Heart right ventricle (tissue), 16 donors: ENCODE measurements around the gene ALOX12B. TPM values are rescaled to one million over a fixed set of nuclear protein-coding genes. Genes with fewer than 3 reads are reported as not detected.

Experiments used
- ATAC-seq, 8 donors: fragments of 200-7000 bp; cut with Tn5 transposase; one replicate each; pipeline ENCODE4 v1.9.1; 2020; ENCODE audit warnings: mild to moderate bottlenecking in 8 of 8, moderate library complexity in 8 of 8, moderate number of reproducible peaks in 1 of 8
- DNase-seq, 2 donors: peaks; one replicate each; pipeline ENCODE4 v3.0.0-alpha.2; 2020
- H3K27ac ChIP-seq, 10 donors: fragments of 200-600 bp; sonication (generic) in 2 of 10; one replicate each; pipeline versions ENCODE4 v1.5.0 to v1.8.0; 2020 to 2022; ENCODE audit warnings: mild to moderate bottlenecking in 3 of 10
- H3K27me3 ChIP-seq, 7 donors: fragments of 200-600 bp; one replicate each; pipeline ENCODE4 v1.8.0; 2021 to 2022; ENCODE audit warnings: mild to moderate bottlenecking in 2 of 7
- H3K36me3 ChIP-seq, 9 donors: fragments of 200-600 bp; sonication (generic) in 1 of 9; one replicate each; pipeline versions ENCODE4 v1.5.0 to v1.8.0; 2020 to 2022; ENCODE audit warnings: mild to moderate bottlenecking in 2 of 9
- H3K4me1 ChIP-seq, 9 donors: fragments of 200-600 bp; sonication (generic) in 1 of 9; one replicate each; pipeline versions ENCODE4 v1.5.0 to v1.8.0; 2020 to 2022; ENCODE audit warnings: mild to moderate bottlenecking in 4 of 9
- H3K4me3 ChIP-seq, 10 donors: fragments of 200-600 bp; sonication (generic) in 2 of 10; one replicate each; pipeline versions ENCODE4 v1.5.0 to v1.8.0; 2020 to 2022; ENCODE audit warnings: mild to moderate bottlenecking in 7 of 10, moderate library complexity in 2 of 10
- H3K9me3 ChIP-seq, 11 donors: fragments of 200-600 bp in 10 of 11; sonication (generic) in 2 of 11; one replicate each; pipeline versions ENCODE4 v1.5.0 to v1.8.0; 2013 to 2022; ENCODE audit warnings: mild to moderate bottlenecking in 2 of 11, control low read depth in 1 of 11, moderate library complexity in 1 of 11
- CTCF ChIP-seq, 9 donors: fragments of 200-600 bp; sonication (generic) in 2 of 9; IDR thresholded peaks; one replicate each; pipeline versions ENCODE4 v1.5.0 to v1.8.0; 2021 to 2022; ENCODE audit warnings: antibody characterized with exemption in 9 of 9, mild to moderate bottlenecking in 5 of 9, moderate library complexity in 1 of 9
- WGBS, 2 donors: extraction: QIAGEN DNeasy Blood & Tissue Kit; methylation state at CpG; one replicate each; pipeline ENCODE4 v1.1.7; 2013; ENCODE audit warnings: inconsistent platforms in 1 of 2; 5-methylcytosine and 5-hydroxymethylcytosine counted together
- intact Hi-C, 10 donors: fragments of 100-400 bp; cut with DNase I; formaldehyde crosslinking; loops; one replicate each; pipeline versions ENCODE4 v1.11.1 to v1.14.2; 2022
- polyA plus RNA-seq, 2 donors: library from polyadenylated mRNA; stranded (reverse); fragments of 200-250 nt; gene quantifications; one replicate each; pipeline ENCODE4 v1.2.3, GENCODE V29; 2013
- total RNA-seq, 10 donors: library from RNA; stranded (reverse); fragmentation: NEBNext Ultra II Directional in 3 of 10; extraction: Animal tissue kit (Norgen Biotek cat#: 25700) in 3 of 10; gene quantifications; one replicate each; pipeline versions ENCODE4 v1.2.1 to v1.2.4, GENCODE V29; 2021 to 2023
- donor health status: Arrhythmogenic right ventricular cardiomyopathy.
- donor health status: ischemic (EF 13 %, LVEDD 7.1; RV severe dilation, severe dysfunction).
- donor health status: healthy with polysubstance abuse.
- donor health status: DM: no; HTN: yes; CAD: no.
- donor health status: DM: no; HTN: no; CAD: no.
- donor health status: ischemic (EF 25% LVEDD 6.9; RV normal size, moderate dysfunction).
- donor health status: ischemic (EF 25% LVEDD 5.7; RV mildly dilated, moderate dysfunction).
- donor health status: healthy.
- donor health status: DM: yes; HTN: yes; CAD: no.
- donor health status: Ischemic cardiomyopathy.
- donor health status: ischemic (EF 35%, LVEDD 5.7; RV mildly dilated, moderate dysfunction).
- donor health status: nonischemic (EF 11% LVEDD 7.7; RV severe dilation, severe dysfunction).
- donor health status: DM: yes; HTN: yes; CAD: no.
- donor health status: PGD.
- donor health status: ischemic (EF 29% LVEDD 5.4; RV normal size, mild dysfunction).
- donor health status: nonischemic (EF 23%, LVEDD 6.1; RV moderate dilation, normal function).

The ALOX12B gene
- total and polyA plus RNA-seq, 12 donors, result not detected

- Histone ChIP-seq H3K4me3 (no peak overlapping the region), H3K27ac (no peak overlapping the region), H3K4me1 (peaks cover 9 to 40% (median 34%) of the 10 kb centered on the region in 9 donors), H3K9me3 (no peaks in the 10 kb centered on the region), H3K36me3 (no peaks in the 10 kb centered on the region), H3K27me3 (peaks cover 6 to 99% (median 97%) of the 10 kb centered on the region in 7 donors)
- no peak for TF ChIP-seq CTCF (IDR thresholded peaks at IDR 0.05)
- 88 to 91% methylated on average over 13 of the region's 13 CpGs for WGBS, 2 donors
- intact Hi-C loops, result loop anchor here in 2 of 10 donors (5.0 kb wide), 2 partner anchors 41 to 226 kb away; partner anchors contain the start of gene ALOXE3 (in 1 of the 2)
- no peak for ATAC-seq
- no peak for DNase-seq
Observed at GRCh38 chr17:8076502-8077266, 10.8 kb downstream of the ALOX12B start.

- 92 to 93% methylated on average over 14 of the region's 14 CpGs for WGBS, 2 donors
- peaks cover 6 to 99% (median 97%) of the 10 kb centered on the region in 7 donors for H3K27me3 ChIP-seq
- no peak overlapping the region for H3K4me3 ChIP-seq
- H3K27ac ChIP-seq, result no peak overlapping the region
- no peaks in the 10 kb centered on the region for H3K36me3 ChIP-seq
- no peak for TF ChIP-seq CTCF (IDR thresholded peaks at IDR 0.05)
- DNase-seq, result no peak
- peaks cover 9 to 39% (median 34%) of the 10 kb centered on the region in 9 donors for H3K4me1 ChIP-seq
- intact Hi-C loops, result loop anchor here in 2 of 10 donors (5.0 kb wide), 2 partner anchors 42 to 227 kb away; partner anchors contain the start of gene ALOXE3 (in 1 of the 2)
- H3K9me3 ChIP-seq, result no peaks in the 10 kb centered on the region
- ATAC-seq, result no peak
Observed at GRCh38 chr17:8075574-8076342, 11.8 kb downstream of the ALOX12B start.

DNA sequence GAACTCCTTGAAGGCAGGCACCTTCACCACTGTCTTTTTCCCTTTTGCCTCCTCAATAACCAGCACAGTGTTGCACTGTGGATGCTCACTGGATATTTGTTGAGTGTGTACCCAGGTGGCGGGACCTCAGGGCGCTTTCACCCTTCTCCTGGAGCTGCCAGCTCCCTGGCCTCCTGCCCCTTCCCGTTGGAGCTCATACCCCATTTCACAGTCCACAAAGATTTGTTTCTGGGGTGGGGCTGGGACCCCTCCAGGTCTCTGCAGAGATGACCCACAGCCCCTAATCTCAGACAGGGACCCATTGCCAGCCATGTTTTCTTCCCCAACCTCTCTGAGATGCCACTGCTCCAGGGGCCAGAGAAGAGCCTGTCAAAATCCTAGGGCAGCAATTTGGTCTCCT, 12.4 kb downstream of the ALOX12B start:
- intact Hi-C loops, result loop anchor here in 2 of 10 donors (5.0 kb wide), 2 partner anchors 42 to 227 kb away; partner anchors contain the start of gene ALOXE3 (in 1 of the 2)
- no peak overlapping the region for H3K4me3 ChIP-seq
- H3K4me1 ChIP-seq, result peaks cover 7 to 32% (median 30%) of the 10 kb centered on the region in 9 donors
- no peak for TF ChIP-seq CTCF (IDR thresholded peaks at IDR 0.05)
- no peaks in the 10 kb centered on the region for H3K9me3 ChIP-seq
- 75 to 92% methylated on average over 3 of the region's 3 CpGs for WGBS, 2 donors
- no peaks in the 10 kb centered on the region for H3K36me3 ChIP-seq
- ATAC-seq (no peak), DNase-seq (no peak)
- peaks cover 6 to 95% (median 92%) of the 10 kb centered on the region in 7 donors for H3K27me3 ChIP-seq
- H3K27ac ChIP-seq, result no peak overlapping the region

GRCh38 chr17:8074554-8074953, 13.0 kb downstream of the ALOX12B start:
- Histone ChIP-seq H3K27ac (no peak overlapping the region), H3K4me1 (peaks cover 4 to 29% (median 25%) of the 10 kb centered on the region in 9 donors), H3K4me3 (no peak overlapping the region), H3K36me3 (no peaks in the 10 kb centered on the region), H3K9me3 (no peaks in the 10 kb centered on the region), H3K27me3 (peaks cover 6 to 92% (median 88%) of the 10 kb centered on the region in 7 donors)
- intact Hi-C loops, result loop anchor here in 1 of 10 donors (5.0 kb wide), 1 partner anchor 223 kb away; the partner anchor contains the start of gene SLC25A35
- no peak for TF ChIP-seq CTCF (IDR thresholded peaks at IDR 0.05)
- DNase-seq, result no peak
- WGBS, 2 donors, result 35 to 46% methylated on average over 7 of the region's 7 CpGs
- ATAC-seq, result no peak
